GM19372 (cell line): ENCODE results near the gene VSIG10L.

Source experiments
- ATAC-seq: cut with Tn5 transposase; IDR thresholded peaks from one replicate; pipeline ENCODE4 v1.9.1; 2021; ENCODE audit warnings: mild to moderate bottlenecking, low read depth, moderate library complexity; ENCODE audit not compliant: unreplicated experiment

VSIG10L gene

DNA sequence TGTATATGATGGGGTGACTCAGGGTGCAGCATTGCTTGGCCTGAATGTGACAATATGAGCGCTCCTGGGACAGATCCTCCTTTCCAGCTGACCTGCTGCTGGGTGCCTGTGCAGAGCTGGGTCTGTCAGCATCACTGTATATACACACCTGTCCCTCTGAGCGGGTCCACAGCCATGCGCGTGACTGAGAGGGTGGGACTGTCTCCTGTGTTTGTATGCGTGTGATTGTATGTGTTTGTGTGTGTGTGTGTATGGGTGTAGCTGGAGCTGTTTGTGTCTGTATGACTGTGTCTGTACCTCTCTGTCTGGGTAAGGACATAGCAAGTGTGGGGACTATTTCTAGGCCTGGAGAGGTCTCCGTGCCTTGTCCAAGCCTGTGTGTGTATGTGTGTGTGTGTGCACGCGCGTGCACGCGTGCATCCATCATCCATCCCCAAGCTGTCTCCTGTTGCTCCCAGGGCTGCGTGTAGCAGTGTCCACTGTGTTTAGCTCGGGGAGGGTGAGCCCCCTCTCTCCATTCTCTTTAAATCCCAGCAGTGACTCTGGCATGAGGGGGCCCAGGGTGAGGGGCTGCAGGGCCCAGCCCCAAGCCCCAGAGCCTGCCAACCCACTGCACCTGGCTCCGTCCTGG, 22.2 kb downstream of the VSIG10L start:
- ATAC-seq = no peak

DNA sequence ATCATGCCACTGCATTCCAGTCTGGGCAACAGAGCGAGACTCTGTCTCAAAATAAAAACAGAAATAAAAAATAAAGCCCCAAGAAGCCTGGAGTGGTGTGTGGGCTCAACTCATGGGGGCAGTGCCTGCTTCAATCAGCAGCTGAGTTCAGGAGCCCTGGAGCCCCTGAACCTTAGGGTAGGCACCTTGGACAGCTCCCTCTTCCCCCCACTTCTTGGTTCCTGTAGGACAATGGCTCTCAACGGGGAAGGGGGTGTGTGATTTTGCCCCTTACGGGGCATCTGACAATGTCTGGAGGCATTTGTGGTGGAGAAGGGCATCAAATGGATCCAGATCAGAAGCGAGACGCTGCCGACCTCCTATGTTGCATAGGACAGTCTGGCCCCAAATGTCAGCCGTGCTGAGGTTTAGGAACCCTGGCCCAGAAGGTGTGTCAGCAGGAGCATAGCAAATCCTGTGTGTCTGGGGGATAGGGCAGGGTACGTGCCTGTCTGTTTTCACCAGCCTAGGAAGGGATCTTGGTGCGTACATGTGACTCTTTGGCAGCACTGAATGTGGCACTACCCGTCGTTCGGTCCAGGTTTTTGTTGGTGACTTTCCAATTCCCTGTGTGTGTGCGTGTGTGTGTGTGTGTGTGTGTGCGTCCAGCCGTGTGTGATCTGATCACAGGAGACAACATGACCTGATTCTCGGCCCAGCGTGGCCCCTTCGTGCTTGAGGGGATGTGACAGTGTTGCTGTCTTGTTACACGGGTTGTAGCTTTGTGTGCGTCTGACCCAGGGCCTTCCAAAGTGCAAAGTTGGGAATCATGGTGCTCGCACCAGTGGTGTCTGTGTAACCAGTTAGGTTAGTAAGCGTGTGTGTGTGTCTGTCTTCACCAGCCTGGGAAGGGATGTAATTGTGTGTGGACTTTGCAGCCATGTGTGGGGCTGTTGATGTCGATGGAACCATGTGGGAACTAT, 23.0 kb downstream of the VSIG10L start:
- ATAC-seq = no peak

DNA sequence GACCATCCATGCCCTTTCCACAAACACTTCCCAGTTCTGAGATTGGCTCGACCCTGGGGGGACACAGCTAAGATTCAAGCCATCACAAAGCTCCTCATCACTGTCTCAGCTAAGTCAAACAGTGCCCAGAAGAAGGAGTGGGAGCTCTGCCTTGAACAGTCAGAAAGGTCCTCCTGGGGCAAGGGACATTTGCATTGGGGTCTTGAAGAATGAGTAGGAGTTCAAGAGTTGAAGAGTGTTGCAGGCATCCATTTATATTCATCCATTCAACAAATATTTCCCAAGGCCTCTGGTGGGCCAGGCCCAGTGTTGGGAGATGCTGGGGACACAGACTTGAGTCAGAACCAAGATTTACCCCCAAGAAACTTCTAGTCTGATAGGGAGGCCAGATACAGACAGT, 24.0 kb downstream of the VSIG10L start:
- no peak for ATAC-seq

DNA sequence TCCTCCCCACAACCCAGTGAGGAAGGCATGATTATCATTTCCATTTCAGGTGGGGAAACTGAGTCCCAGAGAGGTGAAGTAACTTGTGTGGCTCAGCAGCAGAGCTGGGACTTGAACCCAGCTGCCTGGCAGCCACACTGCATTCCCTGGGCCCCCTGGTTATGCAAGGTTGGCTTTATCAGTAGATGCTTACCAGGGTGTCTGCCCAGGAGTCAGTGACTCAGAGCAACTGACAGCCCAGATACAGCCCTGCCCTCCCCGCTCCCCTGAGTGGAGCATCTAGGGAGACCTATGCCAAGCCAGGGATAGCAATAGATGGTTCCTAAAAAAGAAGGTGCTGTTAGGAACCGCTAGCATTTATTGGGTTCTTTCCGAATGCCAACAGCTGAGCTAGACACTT, 24.6 kb downstream of the VSIG10L start:
- no peak for ATAC-seq

DNA sequence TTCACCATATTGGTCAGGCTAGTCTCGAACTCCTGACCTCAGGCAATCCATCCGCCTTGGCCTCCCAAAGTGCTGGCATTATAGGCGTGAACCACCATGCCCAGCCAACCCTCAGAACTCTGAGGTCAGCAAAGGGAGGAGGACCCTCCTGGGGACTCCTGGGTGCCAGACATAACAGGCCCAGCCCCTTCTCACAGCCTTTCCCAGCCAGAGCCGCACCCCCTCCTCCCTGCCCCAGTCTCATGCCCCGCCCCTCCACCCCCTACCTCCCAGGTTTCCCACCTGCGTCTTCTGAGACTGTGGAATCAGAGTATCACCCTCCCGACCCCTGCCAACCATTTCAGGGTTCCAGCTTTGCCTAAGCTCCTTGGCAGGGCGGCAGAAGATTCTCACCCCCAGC, 25.3 kb downstream of the VSIG10L start:
- ATAC-seq = no peak

DNA sequence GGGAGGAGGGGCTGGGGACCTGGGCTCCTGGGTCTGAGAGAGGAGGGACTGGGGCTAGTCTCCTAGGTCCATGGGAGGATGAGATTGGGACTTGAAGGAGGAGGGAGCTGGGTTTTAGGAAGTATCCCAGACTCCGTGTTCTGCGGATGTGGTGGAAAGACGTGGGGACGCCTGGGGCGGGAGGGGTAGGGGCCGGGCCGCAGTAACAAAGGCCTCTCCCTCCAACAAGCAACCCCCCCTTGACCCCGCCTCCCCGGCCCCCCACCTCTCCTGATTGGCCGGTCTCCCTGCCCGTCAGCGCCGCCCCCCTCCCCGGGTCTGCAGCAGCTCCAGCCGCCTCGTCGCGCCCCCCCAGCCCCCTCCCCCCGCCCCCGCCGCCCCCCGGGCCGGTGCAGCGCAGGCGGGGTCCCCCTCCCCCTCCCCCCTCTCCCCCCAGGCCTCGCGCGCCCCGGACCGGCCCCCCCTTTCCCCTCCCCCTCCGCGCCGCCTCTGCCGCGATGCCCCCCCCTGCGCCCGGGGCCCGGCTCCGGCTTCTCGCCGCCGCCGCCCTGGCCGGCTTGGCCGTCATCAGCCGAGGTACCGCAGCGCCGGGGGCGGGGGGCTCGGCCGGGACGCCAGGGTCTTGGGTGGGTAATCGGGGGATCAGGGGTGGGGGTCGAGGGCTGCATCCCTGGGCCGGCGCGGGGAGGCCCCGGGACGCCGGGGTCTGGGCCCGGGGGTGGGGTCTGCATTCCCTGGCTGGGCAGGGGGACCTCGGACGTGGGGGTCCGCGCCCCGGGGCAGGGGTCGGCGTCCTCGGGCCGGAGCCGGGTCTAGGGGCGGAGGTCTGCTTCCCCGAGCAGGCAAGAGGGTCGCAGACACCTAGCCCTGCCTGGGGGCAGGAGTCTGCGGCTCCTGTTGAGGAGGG, 30.3 kb downstream of the VSIG10L start, which contains the start of gene IGLON5:
Gene IGLON5, plus strand, starts transcription at position 294 of the 907 bp plus-strand sequence. Its CDS starts 204 bp downstream, at position 498.
- ATAC-seq = no peak

DNA sequence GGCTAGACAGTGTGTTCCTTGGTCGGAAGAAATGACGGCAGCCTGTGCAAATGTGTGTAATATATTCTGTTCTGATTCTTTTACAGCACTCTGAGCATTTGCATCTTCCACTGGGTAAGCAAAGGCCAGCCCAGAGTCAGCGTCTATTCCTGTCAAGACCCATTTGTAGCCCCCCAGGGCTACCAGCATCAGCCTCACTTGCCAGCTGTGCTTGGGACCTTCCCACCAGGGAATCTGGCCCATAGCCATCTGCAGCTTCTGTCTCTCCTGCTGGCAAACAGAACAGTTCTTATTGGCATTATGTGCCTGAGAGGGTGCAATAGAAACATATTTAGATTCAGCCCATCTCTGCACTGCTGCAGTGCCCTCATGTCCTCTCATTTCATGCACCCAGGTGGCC, 36.5 kb downstream of the VSIG10L start:
- ATAC-seq = no peak

DNA sequence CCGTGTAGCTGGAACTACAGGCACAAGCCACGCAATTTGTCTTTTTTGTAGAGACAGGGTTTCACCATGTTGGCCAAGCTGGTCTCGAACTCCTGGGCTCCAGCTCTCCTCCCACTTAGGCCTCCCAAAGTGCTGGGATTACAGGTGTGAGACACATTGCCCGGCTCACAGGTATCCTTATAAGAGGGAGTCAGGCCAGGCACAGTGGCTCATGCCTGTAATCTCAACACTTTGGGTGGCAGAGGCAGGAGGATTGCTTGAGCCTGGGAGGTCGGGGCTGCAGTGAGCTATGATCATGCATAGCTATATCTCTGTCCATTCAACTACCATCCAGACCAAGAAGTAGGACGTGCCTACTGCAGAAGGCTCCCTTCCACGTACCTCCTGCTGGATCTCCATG, 40.7 kb downstream of the VSIG10L start:
- no peak for ATAC-seq

DNA sequence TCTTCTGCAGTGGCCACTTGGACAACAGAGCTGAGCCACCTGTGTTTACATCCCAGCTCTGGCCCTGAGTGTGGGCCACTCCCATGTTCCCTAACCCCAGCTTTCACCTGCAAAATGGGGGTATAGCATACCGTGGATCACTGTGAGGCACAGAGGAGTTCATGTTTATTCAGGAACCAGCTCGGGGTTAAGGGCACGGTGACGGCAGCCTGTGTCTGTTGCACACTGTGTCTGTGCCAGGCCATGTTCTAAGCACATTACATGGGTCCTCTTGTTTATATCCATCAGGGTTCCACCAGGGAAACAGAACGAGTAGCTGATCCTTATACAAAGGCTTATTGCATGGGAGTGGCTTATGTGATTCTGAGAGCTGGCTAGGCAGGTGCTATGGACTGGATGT, 44.5 kb downstream of the VSIG10L start:
- ATAC-seq = no peak

DNA sequence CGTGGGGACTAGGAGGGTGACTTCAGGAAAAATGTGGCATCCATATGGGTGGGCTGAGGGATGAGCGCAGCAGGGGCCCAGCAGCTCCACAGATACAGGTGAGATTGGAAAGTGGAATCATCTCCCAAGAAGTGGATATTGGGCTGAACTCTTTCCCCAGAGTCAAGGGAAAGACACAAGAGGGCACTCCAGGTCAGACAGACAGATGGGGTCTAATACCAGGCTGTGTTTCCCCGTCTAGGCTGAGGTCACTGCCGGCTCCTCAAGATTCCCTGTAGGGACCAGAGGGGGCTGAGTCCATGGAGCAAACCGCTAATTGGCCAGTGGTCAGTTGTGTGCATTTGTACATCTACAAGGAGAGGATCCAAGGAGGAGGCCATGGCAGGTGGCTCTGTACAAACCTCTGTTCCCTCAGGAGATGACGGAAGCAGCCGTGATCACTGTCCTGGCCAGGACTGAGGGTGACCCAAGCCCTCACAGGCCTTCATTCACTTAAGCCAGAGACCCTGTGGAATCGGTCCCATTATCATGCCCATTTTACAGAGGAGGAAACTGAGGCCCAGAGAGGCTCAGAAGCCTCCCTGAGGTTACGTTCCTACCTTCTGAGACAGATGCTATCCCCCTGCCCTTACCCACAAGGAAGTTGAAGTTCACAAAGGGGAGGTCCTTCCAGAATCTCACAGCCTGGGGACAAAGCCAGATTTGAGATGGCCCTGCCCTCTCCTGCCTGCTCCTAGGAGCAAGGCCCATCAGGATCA, 45.4 kb downstream of the VSIG10L start:
- no peak for ATAC-seq

DNA sequence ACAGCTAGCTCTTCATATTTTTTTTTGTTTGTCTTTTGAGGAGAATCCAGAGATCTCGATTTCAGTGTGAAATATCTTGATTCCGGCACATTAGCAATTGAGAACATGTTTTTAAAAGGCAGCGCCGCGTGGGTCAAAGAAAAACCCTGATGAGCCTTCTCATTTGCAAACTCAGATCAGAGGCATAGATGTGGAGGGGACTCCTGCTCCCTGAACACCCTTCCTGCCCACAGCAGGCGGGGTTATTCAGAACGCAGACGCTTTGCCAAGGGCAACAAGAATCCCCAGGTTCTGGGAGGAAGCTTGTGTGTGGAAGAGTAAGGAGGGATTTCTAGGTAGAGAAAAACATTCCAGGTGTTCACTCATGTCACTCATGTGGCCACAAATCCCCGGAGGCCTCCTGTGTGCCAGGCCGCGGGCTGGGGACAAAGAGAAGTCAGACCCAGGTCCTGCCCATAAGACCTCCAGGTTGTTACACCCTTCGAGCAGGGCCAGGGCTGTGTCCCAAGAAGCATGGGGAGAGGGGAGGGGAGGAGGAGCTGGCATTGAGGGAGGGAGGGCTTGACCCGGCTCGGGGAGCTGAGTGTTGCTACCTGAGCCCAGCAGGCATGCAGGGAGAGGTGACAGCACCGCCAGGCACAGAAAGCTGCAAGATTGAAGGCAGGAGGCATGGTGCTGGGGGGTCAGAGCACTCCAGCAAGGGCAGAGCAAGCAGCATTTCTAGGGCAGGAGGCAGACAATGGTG, 46.4 kb downstream of the VSIG10L start:
- ATAC-seq = no peak

DNA sequence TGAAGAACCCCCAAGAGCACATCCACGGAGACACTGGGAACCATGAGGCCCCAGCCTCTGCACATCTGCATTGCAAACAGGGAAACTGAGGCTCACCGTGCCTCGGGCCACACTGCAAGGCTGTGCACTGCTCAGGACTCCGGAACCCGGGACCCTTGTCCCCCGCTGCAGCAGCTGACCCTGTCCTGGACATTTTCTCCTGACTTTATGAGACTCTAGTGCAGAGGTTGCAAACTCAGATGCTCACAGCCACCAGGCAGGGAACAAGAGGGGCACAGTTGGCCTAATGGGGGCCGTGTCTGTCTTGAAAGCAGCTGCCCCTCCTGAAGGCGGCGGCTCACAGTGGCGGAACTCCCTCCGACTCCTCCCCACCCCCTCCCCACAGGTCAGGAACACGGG, 47.0 kb downstream of the VSIG10L start:
- no peak for ATAC-seq

DNA sequence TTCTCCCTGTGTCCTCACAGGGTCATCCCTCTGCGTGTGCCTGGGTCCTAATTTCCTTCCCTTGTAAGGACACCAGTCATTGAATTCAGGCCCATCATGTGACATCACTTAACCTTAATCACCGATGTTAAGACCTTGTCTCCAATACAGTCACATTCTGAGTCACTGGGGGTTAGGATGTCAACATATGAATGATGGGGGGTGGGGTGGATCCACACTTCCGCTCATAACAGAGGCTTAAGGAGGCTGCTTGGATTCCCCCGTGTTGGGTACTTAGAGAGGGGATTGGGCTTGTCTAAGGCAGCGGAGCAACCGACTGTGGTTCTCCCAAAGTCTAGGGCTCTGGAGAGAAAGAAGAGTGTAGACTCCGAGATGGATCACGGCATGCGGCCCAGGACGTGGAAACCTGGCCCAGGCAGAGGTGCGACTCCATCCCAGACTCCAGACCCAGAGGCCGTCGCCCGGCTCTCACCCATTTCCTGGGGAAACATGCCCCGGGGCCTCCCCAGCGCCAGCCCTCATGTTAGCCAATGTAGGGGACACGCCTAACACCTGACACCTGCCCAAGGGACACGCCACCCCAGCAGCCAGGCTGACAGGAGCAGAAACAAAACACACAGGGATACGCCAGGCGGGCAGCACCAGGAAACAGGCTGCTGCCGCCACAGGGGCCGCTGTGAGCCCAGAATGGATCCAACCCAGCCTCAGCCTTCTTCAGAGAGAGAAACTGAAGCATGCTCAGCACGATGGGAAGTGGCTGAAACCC, 47.5 kb downstream of the VSIG10L start:
- ATAC-seq = no peak

DNA sequence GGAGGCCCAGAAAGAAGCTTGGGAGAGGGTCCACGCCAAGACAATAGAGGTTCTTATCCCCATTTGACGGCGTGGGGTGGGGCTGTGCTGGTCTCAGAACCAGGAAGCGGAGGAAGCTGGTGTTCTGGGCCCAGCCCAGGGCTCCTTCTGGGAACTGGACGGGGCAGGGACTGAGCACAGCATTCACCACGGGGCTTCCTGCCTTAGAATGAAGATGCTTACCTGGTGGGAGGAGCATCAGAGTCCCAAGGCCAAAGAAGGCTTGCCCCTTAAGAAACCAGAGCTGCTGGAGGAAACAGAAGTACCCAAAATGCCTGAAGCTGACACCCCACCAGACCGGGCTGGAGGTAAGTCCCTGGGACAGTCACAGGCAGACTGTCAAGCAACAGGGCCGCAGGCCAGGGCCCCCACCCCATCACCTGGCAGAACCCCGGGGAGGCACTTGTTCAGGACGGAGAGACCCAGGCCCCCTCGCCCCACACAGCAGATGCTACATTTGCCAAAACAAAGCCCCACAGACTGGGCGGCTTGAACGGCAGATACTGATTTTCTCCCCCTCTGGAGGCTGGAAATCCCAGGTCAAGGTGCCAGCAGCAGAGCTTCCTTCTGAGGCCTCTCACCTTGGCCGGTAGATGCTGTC, 48.2 kb downstream of the VSIG10L start:
- no peak for ATAC-seq

DNA sequence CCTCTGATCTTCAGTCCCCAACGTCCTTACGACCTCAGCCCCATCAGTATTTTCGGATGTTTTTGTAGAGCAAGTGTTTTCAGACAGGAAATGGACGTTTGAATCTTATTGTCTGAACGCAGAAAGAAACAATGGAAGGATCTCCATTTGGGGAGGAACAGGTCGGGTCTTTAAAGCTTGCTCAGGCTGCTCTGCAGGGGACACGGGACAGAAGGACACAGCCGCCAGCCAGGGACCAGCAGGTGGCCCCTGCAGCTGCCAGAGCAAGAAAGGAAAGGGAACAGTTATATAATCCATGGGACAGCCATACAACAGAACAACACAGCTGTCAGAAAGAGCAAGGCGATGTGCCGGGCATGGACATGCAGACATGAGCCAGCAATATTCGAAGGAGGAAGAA, 49.0 kb downstream of the VSIG10L start:
- no peak for ATAC-seq

DNA sequence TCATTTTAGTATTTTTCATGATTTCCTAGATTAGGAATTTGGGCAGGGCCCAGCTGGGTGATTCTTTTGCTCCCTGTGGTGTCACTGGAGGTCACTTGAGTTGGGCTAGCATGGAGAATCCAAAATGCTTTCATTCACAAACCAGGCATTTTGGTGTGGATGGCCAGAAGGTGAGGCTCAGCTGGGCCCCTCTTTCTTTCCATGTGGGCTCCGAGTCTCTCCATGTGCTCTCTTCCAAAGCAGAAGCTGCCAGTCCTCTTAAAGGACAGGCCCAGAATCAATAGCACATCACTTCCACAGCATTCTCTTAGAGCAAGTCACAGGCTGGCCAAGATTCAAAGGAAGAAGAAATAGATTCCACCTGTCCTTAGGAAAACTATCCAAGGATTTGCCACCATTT, 52.3 kb downstream of the VSIG10L start:
- ATAC-seq = no peak

DNA sequence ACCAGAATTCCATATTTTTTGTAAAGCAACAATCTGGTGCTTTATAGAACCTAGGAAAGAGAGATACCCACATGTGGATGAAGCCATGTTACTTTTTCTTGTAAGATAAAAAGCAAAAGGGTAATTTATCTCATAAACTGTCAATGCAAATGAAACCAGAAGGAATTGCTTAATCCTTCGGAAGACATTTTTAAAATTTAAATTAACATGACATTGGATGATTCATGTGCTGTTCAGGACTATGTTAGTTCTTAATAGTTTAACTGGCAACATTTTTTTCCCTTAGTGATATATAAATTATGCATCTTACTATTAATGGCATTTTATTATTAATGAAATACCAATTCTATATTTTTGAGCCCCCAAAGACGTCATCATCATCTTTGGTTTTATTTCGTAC, 56.3 kb downstream of the VSIG10L start:
- no peak for ATAC-seq

DNA sequence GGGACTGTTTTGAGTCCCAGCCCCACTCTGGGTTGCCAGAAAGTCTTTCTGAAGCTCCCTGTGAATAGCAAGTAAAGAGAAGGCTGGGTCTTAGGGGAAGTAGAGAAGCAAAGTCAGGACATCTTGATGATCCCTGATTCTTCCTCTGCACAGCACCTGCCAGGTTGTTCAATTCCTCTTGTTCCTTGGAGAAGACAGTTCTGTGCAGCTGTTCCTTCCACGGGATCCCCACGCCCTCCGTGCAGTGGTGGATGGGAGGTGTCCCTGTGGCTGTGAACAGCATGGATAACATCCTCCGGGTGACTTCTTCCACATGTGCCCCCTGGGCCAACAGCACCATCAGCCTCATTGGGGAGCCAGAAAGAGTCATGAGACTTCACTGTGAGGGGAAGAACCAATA, 59.6 kb downstream of the VSIG10L start:
- no peak for ATAC-seq
